Measurements from ENCODE around the gene CFTR.

CFTR gene

GRCh38 chr7:117661328-117661727, 181.5 kb downstream of the CFTR start:
- Histone ChIP-seq H3K36me3 (ENCODE audit: insufficient read depth, low read length) (no peaks in the 10 kb centered on the region), H4K20me1 (ENCODE audit: insufficient read depth, low read length) (no peaks in the 10 kb centered on the region), H3K9me3 (ENCODE audit: low read length) (no peaks in the 10 kb centered on the region), H3K27ac (ENCODE audit: low read depth, low read length, poor library complexity, severe bottlenecking) (no peak overlapping the region), H3K4me3 (ENCODE audit: low read depth, low read length, poor library complexity, severe bottlenecking) (no peak overlapping the region), H3F3A (ENCODE audit: insufficient read depth, low read length) (no peaks in the 10 kb centered on the region), H3K27me3 (ENCODE audit: insufficient read depth, low read length) (no peaks in the 10 kb centered on the region), H3K4me2 (ENCODE audit: low read length) (no peak overlapping the region), H2AFZ (ENCODE audit: low read length) (no peak overlapping the region), H3K79me2 (ENCODE audit: insufficient read depth, low read length) (no peaks in the 10 kb centered on the region), H3K9ac (ENCODE audit: low read length) (no peak overlapping the region), H3K9me2 (ENCODE audit: low read depth, low read length) (no peaks in the 10 kb centered on the region), H3K4me1 (ENCODE audit: insufficient read depth, low read length, severe bottlenecking) (no peaks in the 10 kb centered on the region)
- TF ChIP-seq CTCF (IDR thresholded peaks at IDR 0.05; ENCODE audit: low read length): no peak
- no peak for TF ChIP-seq EZH2 (IDR thresholded peaks at IDR 0.05; ENCODE audit: borderline replicate concordance, low read length)

GRCh38 chr7:117664047-117664446, 184.2 kb downstream of the CFTR start:
- no peak overlapping the region for H2AFZ ChIP-seq (ENCODE audit: low read length)
- no peaks in the 10 kb centered on the region for H3K36me3 ChIP-seq (ENCODE audit: insufficient read depth, low read length)
- H3F3A ChIP-seq (ENCODE audit: insufficient read depth, low read length): no peaks in the 10 kb centered on the region
- no peaks in the 10 kb centered on the region for H3K9me2 ChIP-seq (ENCODE audit: low read depth, low read length)
- H4K20me1 ChIP-seq (ENCODE audit: insufficient read depth, low read length): no peaks in the 10 kb centered on the region
- H3K27me3 ChIP-seq (ENCODE audit: insufficient read depth, low read length): no peaks in the 10 kb centered on the region
- no peak overlapping the region for H3K4me2 ChIP-seq (ENCODE audit: low read length)
- H3K79me2 ChIP-seq (ENCODE audit: insufficient read depth, low read length): no peaks in the 10 kb centered on the region
- H3K9ac ChIP-seq (ENCODE audit: low read length): no peak overlapping the region
- H3K27ac ChIP-seq (ENCODE audit: low read depth, low read length, poor library complexity, severe bottlenecking): no peak overlapping the region
- H3K4me1 ChIP-seq (ENCODE audit: insufficient read depth, low read length, severe bottlenecking): no peaks in the 10 kb centered on the region
- no peaks in the 10 kb centered on the region for H3K9me3 ChIP-seq (ENCODE audit: low read length)
- H3K4me3 ChIP-seq (ENCODE audit: low read depth, low read length, poor library complexity, severe bottlenecking): no peak overlapping the region
- TF ChIP-seq CTCF (IDR thresholded peaks at IDR 0.05; ENCODE audit: low read length): no peak
- no peak for TF ChIP-seq EZH2 (IDR thresholded peaks at IDR 0.05; ENCODE audit: borderline replicate concordance, low read length)

GRCh38 chr7:117665368-117665767, 185.5 kb downstream of the CFTR start:
- Histone ChIP-seq H3K79me2 (ENCODE audit: insufficient read depth, low read length) (no peaks in the 10 kb centered on the region), H3K4me2 (ENCODE audit: low read length) (no peak overlapping the region), H3K9ac (ENCODE audit: low read length) (no peak overlapping the region), H3K4me1 (ENCODE audit: insufficient read depth, low read length, severe bottlenecking) (no peaks in the 10 kb centered on the region), H3K36me3 (ENCODE audit: insufficient read depth, low read length) (no peaks in the 10 kb centered on the region), H4K20me1 (ENCODE audit: insufficient read depth, low read length) (no peaks in the 10 kb centered on the region), H3K9me3 (ENCODE audit: low read length) (no peaks in the 10 kb centered on the region), H2AFZ (ENCODE audit: low read length) (no peak overlapping the region), H3K27ac (ENCODE audit: low read depth, low read length, poor library complexity, severe bottlenecking) (no peak overlapping the region), H3K4me3 (ENCODE audit: low read depth, low read length, poor library complexity, severe bottlenecking) (no peak overlapping the region), H3K9me2 (ENCODE audit: low read depth, low read length) (no peaks in the 10 kb centered on the region), H3K27me3 (ENCODE audit: insufficient read depth, low read length) (no peaks in the 10 kb centered on the region), H3F3A (ENCODE audit: insufficient read depth, low read length) (no peaks in the 10 kb centered on the region)
- TF ChIP-seq EZH2 (IDR thresholded peaks at IDR 0.05; ENCODE audit: borderline replicate concordance, low read length) (no peak), CTCF (IDR thresholded peaks at IDR 0.05; ENCODE audit: low read length) (no peak)

All from OCI-LY1 (cell line).